Stimulated activated CD4-positive, alpha-beta T cell treated with anti-CD3 and anti-CD28 coated beads, Interleukin-12 subunit alpha, Interleukin-12 subunit beta, amount 100 ng/mL, for 48 hours (primary cell): ENCODE data around the gene NOXO1.

Source experiments
- DNase-seq, 3 donors: peaks; one replicate each; pipeline ENCODE4 v3.0.0-alpha.2; 2020; ENCODE audit warnings: low read depth in 2 of 3, low spot score in 1 of 3

Gene NOXO1

GRCh38 chr16:1998360-1998835 lies 17.1 kb upstream of the NOXO1 start:
- DNase-seq = no peak

GRCh38 chr16:1997494-1998359 lies 16.5 kb upstream of the NOXO1 start:
- no peak for DNase-seq

- no peak for DNase-seq
Measured at GRCh38 chr16:1993731-1994131, 12.5 kb upstream of the NOXO1 start.

- DNase-seq = no peak
Measured at GRCh38 chr16:1992704-1993317, 11.5 kb upstream of the NOXO1 start.

- peak; percentile 95 to 98 (median 98) for DNase-seq
Measured at GRCh38 chr16:1991948-1992703, 10.9 kb upstream of the NOXO1 start.

GRCh38 chr16:1991588-1991947 lies 10.3 kb upstream of the NOXO1 start:
- DNase-seq = no peak

GRCh38 chr16:1991135-1991551 lies 9.9 kb upstream of the NOXO1 start:
- DNase-seq = no peak

GRCh38 chr16:1990351-1991134 lies 9.3 kb upstream of the NOXO1 start:
- DNase-seq = no peak

GRCh38 chr16:1990101-1990350 lies 8.8 kb upstream of the NOXO1 start:
- no peak for DNase-seq

GRCh38 chr16:1989209-1990100 lies 8.2 kb upstream of the NOXO1 start, which contains the start of gene SYNGR3:
Gene SYNGR3 (plus strand): TSS chr16:1989970. CDS start chr16:1990103, 133 bp downstream.
- no peak for DNase-seq

GRCh38 chr16:1987198-1987597 lies 5.9 kb upstream of the NOXO1 start:
- no peak for DNase-seq

GRCh38 chr16:1985466-1986150 lies 4.3 kb upstream of the NOXO1 start:
- DNase-seq = no peak

GRCh38 chr16:1984347-1985225 lies 3.3 kb upstream of the NOXO1 start:
- DNase-seq = no peak

- peak; percentile 54 to 76 (median 55) for DNase-seq
Measured at GRCh38 chr16:1983544-1984346, 2.5 kb upstream of the NOXO1 start, which contains the start of gene GFER. Gene GFER (plus strand): TSS chr16:1984193. CDS start chr16:1984219, 26 bp downstream.

- no peak for DNase-seq
Measured at GRCh38 chr16:1982991-1983543, 1.8 kb upstream of the NOXO1 start.

- DNase-seq = no peak
Measured at GRCh38 chr16:1982013-1982433, 754 bp upstream of the NOXO1 start.

- DNase-seq = no peak
Measured at GRCh38 chr16:1980770-1981087, 540 bp downstream of the NOXO1 start.
